GM11168 (cell line): ENCODE measurements around the gene CSDE1.

Experiments
- in situ Hi-C: fragments of 300-500 bp; cut with MboI; formaldehyde crosslinking; loops from one replicate; pipeline ENCODE4 v1.12.0; 2022; ENCODE audit warnings: low sequenced_read_pairs; ENCODE audit not compliant: unreplicated experiment

Gene CSDE1

DNA sequence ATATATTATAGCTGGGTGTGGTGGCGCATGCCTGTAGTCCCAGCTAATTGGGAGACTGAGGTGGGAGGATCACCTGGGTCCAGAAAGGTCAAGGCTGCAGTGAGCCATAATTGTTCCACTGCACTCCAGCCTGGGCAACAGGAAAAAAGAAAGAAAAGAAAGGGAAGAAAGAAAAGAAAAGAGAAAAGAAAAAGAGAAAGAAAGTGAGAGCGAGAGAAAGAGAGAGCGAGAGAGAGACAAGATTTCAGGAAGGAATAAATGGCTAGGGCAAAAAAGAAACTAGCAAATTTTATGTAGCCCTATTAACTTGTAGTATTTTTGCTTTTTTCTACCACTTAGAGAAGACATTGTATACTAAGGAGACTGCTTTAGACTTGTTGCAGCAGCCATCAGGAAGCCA lies 47.4 kb downstream of the CSDE1 start:
- in situ Hi-C loops: loop anchor here (10.0 to 25.0 kb wide), 2 partner anchors 126 to 1677 kb away; partner anchors contain the start of gene BCAS2

DNA sequence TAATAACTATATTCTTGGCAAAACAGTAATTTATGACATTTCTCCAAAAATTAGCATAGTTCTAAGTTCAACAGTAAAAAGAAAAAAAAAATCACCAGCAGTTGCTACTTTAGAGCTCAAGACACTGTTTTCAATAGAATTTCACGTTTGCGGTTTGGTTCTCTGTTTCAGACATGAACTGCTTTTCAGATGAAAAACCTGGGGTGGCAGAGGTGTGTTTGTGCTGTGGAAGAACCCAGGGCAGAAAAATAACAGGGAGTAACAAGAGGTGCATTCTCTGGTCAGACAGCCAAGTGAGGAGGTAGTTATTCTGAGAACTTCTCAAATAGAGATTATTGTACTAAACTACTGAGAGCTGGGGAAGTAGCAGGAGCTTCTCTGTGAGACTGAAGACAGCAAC lies 50.2 kb downstream of the CSDE1 start:
- in situ Hi-C loops: loop anchor here (25.0 kb wide), 1 partner anchor 1680 kb away; no protein-coding TSS in a partner anchor

DNA sequence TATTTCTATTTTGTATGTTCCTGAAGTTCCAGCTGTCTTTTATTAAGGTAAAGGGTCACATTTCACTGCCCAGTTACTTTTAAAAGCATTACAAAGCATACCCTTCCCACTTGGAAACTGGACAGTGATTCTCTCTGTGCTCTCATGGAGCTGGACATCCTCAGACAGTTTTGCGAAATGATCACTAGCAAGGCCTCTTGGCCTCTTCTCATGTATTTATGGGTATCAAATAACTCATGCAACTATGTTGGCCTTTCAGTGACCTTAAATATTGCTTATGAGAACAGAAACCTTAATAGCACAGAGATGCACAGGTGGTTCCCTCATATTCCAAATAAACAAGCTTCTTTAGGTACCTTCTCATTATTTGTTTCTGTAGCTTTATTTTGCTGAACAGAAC lies 54.5 kb downstream of the CSDE1 start:
- in situ Hi-C loops: loop anchor here (25.0 kb wide), 1 partner anchor 1684 kb away; no protein-coding TSS in a partner anchor

DNA sequence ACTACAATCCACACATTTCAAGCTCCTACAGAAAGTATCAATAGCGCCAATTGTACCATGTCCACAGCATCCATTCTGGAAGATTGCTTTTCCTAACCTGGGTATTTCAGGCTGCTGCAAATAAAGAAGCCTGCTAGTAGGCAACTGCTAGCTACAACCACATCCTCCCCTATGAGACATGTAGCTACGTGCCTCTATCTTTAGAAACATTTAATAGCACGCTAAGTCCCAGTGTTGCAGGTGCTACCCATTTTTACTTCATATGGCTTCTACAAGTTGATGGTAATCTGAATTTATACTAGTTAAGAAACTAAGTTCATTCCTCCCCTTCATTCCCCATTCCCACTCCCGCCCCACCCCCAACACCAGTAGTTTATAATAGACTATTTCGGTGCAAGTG lies 55.0 kb downstream of the CSDE1 start:
- in situ Hi-C loops: loop anchor here (25.0 kb wide), 1 partner anchor 1685 kb away; no protein-coding TSS in a partner anchor

DNA sequence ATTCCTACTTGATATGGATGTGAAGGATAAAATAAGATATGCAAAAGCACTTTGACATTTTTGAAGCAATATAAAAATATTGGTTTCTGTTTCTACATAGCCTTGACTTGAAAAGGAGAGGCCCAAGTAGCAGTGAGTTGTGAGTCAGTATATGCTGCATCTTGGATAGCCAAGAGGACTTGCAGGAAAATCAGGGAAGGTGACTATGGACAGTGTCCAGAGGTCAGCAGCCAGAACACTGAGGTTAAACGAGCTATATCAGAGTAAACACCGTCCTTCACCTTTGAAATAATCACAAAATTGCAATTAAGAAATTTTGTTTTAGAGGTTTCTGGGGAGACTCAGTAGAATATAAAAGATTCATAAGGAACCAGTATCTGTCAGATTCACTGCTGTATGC lies 55.9 kb downstream of the CSDE1 start:
- in situ Hi-C loops: loop anchor here (25.0 kb wide), 1 partner anchor 1685 kb away; no protein-coding TSS in a partner anchor

DNA sequence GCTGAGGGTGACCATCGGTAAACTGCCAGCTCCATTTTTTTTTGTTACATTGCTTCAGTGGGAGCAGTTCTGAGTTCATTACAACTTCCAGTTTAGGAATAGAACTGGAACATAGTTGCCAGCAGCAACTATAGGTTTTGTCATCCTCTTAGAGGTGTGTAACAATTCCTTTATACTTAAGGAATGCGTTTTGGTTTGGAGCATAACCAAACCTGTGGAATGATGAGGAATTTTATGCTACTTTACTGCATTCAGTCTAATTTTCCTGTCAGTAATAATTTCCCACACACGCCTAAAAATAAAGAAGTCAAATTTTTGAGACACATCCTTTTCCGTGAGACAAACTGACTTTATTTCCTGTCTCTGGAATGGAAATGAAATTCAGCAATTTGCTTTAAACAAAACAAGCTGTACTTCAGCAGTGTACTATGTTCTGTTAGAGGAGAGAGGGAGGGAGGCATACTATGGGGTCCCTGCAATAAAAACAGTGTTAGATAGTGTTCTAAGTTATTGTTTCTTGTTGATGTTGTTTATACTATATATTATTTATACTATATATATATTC lies 57.7 kb downstream of the CSDE1 start:
- in situ Hi-C loops: loop anchor here (25.0 kb wide), 1 partner anchor 1687 kb away; no protein-coding TSS in a partner anchor

DNA sequence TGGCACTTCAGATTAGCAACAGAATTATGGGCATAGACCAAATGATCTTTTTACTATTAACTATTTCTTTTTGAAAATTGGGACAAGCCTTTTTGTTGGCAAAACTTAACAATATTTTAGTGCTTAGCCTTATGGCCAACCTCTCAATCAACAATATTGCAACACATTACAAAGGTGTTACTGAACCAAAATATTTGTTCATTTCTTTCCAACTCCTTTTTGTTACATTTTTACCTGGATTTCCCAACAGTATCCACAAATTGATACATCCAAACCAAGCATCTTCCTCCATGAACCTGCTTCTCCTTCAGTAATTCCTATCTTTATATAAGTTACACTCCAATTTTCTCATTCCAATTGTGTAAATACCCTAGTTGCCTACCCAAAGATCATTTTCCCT lies 61.0 kb downstream of the CSDE1 start:
- in situ Hi-C loops: no loop called here

DNA sequence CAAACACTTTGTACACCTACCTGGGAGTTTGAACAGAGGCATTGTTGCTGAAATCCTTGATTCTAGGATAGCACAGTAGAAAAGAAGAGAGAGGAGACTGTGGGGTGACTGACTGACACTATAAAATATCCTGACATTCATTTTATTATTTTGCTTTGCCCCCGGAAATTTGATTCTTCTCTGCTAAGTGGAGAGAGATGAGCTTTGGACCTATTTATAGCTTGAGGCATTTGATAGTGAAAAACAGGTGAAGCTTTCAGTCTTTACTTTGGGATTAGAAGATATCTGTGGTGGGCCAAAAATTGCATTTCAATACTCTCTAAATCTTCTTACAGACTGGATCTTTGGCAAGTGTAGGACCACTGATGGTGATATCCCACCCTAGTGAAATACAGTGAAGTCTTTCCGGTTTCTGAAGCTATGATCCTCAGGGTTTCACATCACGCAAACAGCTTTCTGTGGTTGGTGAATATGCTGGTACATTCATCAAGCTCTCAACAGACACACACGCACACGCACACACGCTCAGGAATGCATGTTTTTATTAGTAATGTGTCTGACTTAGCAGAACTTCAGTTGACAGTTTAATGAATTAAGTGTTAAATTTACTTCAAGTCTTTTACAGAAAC lies 62.2 kb downstream of the CSDE1 start, which contains the start of gene AMPD1:
TSS of gene AMPD1 (minus strand) at position 117 of the 629 bp plus-strand sequence. CDS start at position 42, 75 bp downstream.
- in situ Hi-C loops: no loop called here

DNA sequence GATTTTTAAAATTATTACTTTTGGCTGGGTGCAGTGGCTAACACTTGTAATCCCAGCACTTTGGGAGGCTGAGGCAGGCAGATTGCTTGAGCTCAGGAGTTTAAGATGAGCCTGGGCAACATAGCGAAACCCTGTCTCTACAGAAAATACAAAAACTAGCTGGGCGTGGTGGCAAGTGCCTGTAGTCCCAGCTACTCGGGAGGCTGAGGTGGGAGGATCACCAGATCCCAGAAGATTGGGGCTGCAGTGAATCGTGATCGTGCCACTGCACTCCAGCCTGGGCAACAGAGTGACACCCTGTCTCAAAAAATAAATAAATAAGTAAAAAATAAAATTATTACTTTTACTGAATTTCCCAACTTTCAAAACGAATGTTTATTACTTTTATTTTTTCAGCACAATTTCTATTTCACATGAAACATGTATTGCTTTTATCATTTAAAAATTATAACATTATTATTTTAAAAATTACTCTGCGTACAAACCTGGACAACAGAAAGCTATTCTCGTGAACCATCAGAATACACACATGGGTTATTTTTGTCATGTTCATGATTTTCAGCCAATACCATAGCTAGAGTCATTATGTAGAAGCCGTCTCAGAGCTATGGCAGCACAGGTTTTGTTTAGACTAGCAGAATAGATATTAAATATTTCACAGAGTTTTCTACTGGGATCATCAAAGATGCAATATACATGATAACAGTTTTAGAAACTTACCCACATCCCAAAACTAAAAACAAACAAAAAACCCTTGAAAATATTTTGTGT lies 63.1 kb downstream of the CSDE1 start:
- in situ Hi-C loops: no loop called here

DNA sequence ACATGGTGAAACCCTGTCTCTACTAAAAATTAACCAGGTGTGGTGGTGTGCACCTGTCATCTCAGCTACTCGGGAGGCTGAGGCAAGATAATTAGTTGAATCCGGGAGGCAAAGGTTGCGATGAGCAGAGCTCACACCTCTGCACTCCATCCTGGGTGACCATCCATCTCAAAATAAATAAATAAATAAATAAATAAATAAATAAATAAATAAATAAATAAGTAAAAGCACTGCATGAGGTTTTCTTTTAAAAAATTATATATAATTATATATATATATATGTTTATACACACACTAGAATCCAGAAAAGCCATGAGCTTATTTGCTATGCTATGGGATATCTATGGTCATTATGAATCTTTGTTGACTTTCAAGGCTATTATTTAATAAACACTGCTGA lies 64.8 kb downstream of the CSDE1 start:
- in situ Hi-C loops: no loop called here

DNA sequence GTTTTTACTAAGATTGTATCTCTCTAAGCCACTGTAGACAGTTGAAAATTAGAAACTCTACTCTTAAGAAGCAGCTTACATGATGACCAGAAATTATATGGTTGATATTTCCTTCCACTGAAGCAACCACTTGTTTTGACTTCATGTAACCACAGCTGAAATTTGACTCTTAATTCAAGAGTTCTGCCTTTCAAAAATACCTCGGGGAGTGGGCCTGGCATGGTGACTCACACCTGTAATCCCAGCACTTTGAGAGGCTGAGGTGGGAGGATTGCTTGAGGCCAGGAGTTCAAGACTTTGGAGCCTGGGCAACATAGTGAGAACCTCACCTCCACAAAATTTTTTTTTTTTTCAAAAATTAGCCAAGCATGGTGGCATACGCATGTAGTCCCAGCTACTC lies 66.7 kb downstream of the CSDE1 start:
- in situ Hi-C loops: no loop called here

DNA sequence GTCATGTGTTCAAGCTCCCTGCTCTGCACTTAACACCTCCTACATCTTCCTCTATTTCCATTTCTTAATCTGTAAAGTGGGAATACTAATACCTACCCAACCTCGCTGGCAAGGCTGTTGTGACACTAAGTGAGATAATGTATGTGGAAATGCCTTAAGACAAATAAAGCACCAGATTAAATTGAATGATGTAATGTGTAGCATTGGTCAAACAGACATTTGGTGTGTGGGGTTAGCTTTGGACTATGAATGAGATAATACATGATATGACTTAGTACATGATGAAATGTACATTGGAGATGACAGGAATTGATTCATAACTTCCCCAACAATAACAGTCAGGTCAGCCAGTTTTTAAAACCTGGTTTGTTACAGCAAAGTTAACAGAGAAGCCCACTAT lies 67.6 kb downstream of the CSDE1 start:
- in situ Hi-C loops: no loop called here

DNA sequence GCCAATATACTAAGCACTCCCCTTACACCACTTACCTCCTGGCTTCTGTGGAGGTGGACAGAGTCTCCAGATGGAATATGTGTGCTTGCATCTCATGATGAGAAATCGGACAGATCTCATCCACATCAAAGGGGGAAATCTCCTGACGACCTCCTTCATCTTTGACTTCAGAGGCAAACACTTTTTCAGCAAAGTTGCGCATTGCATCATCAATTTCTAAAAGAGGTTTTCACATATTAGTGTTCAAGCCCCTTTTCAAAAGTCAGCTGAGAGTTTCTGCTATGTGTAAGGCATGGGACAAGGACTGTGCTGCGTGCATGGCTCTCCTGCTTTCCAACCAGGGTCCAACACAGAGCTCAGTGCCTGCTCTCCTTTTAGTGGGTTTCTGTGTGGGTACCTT lies 69.3 kb downstream of the CSDE1 start:
- in situ Hi-C loops: no loop called here

DNA sequence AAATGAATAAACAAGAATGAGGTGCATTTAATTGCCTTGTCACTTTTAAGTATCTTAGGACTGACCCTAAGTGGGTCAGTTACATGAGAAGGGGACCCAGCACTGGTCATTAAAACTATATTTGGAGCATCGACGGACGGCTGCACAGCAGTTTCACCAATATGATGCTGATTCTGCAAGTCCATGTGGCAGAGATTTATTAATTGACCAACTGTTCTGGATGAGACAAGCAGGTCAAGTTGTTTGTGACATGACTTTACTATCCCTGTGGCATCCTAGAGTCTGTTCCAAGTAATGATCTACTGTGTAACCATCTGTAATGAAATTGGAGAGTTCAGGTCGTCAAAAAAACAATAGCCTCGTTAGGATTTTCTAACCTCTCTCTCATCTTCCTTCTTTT lies 71.9 kb downstream of the CSDE1 start:
- in situ Hi-C loops: no loop called here

DNA sequence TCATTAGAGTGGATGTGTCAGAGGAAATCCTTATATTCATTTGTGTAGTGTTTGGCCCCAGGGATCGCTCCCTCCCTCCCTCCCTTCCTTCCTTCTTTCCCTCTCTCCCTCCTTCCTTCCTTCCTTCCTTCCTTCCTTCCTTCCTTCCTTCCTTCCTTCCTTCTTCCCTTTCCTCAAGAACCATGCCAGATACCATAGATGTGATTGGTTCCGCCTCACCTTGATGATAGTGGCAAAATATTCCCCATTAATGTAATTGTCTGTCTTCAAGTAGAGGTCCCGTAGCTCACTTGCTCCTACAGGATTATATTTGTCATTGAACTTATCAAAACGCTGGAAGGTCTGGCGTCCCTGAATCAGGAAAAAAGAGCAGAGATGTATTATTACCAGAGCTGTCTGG lies 80.1 kb downstream of the CSDE1 start:
- in situ Hi-C loops: no loop called here

DNA sequence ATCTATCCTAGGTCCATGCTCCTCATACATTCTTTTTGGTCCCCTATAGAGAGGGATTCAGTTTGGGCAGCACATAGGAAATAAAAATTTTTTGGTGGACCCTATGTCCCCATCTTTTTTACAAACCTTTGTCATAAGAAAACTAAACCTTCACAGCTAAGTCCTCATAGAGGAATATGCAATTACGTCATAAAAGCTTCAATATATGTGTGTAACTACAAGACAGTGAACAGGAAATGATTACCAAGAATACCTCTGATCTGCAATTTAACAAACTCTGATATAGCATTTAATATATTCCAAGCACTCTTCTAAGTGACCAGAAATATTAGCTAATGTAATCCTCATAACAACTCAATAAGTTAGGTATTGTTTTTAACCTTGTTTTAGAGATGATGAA lies 81.7 kb downstream of the CSDE1 start:
- in situ Hi-C loops: no loop called here

DNA sequence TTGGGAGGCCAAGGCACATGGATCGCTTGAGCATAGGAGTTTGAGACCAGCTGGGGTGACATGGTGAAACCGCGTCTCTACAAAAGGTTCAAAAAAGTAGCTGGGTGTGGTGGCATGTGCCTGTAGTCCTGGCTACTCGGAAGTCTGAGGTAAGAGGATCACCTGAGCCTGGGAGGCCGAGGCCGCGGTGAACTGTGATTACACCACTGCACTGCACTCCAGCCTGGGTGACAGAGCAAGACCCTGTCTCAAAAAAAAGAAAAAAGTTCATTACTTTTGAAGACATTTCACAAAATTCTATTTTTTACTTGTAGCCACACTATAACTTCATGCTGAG lies 85.9 kb downstream of the CSDE1 start:
- in situ Hi-C loops: no loop called here

DNA sequence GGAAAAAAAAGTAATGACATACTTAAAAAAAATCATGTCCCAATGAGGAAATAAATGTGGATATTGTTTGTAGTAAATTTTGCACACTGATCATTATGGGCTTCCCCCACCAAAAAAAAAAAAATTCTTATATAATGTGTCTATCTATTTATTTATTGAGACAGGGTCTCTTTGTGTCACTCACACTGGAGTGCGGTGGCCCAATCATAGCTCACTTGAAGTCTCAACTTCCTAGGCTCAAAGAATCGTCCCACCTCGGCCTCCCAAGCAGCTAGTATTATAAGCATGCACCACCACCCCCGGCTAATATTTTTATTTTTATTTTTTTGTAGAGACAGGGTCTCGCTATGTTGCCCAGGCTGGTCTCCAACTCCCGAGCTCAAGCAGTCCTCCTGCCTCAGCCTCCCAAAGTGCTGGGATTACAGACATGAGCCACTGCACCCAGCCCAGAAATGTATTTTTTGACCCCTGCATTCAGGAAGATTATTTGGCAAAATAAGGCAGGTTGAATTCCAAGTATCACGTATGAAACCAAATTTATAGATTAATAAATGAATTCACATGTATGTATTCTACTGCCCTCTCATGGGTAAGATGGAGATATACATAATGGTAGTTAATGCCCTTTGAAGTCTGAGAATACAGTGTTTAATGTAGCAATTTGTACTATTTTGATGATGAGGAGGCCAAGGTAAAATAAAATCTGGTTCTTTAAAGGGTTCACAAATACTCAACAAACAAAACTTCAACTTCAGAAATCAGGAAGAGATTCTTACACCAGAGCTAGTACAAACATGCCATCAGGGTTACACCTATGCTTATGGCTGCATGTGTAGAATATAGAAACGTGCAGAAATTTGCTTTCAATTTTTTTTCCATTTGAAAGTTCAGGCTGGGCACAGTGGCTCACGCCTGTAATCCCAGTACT lies 86.5 kb downstream of the CSDE1 start:
- in situ Hi-C loops: no loop called here

DNA sequence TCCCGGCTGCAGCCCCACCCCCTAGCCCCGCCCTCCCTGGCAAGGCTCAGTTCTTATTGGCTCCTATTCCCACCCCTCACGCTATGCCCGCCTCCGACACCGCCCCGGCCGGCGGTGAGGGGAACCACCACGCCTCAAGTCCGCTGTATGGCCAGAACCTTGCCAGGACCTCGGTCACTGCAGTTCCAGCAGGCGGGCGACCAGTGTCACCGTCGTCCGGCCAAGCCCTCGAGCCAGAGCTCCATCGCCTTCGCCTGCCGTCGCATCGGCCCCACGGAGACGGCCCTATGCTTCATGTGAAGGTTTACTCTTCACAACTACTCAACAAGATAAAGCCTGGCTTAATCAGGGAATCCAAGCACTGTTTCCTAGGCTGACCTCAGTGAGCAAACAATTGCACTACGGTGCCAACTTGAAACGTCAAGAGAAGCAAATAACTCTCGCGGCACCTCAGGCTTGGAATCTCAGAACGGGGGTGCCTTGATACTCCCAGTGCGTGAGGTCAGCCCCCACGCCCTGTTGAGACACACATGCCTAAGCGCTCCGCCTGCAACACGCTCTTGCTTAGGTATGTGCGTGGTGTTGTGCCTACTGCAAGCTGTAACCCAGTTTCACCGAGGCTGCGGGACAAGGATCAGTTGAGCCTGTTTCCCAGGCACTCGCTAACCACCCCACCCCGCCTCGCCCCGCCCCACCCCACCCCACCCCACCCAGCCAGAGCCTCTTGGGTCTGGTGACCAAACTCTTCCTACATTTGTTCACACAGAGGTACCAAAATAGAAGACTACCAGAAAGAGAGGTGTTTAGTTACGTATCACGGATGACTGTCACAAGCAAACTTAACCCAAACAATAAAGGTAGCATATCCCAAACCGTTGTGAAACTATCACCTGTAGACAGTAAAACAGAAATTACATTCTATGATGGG lies 87.4 kb downstream of the CSDE1 start:
- in situ Hi-C loops: no loop called here
